NK-92 treated with Interleukin-12 subunit alpha and Interleukin-12 subunit beta, amount 100 ng/mL, for 24 hours (cell line): ENCODE results near the gene PIGQ.

Experiments
- DNase-seq: peaks from one replicate; lab custom pipeline; 2025; lab: John Stamatoyannopoulos, UW

PIGQ gene

DNA sequence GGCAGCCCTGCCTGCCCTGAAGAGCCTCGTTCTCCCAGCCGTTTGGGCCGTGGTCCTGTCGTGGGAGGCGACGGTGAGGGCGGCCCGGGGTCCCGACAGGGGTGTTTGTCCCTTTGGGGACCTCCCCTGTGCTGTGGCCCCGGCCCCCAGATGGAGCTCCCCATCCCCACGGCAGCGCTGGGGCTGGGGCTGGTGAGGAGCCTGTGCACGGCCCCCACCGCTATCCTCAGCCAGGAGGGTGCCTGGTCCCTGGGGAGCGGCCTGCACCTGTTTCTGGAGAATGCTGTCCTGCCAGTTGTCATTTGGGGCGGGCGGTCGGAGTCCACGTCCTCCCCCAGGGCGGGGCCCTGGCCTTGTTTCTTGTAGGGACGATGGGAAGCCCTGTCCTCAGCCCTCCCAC, 35.6 kb upstream of the PIGQ start:
- no peak for DNase-seq

DNA sequence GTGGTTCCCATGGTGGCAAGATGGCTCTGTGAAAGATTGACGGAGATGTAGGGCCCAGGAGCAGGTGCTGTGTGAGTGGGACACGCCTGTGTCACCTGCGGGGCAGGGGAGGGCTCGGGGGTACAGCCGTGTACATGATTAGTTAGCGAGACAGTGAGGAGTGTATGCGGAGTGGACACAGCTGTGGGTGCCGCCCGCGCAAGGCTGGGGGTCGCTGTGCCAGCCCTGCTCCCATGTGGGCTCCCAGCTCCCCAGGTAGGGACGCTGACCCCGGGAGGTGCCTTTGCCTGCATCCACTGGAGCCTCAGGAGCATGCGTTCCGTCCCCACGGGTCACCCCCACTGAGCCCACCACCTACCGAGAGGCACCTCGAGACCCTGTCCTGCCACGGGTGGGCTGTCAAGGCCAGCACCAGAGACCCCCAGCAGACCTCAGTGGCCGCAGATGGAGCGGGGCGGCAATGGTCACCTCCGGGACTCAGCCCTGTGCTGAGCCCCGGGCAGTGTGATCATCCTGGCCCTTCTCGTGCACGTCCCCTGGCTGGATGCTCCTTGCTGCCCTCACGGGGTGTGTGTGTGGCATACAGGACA, 34.8 kb upstream of the PIGQ start:
- no peak for DNase-seq

DNA sequence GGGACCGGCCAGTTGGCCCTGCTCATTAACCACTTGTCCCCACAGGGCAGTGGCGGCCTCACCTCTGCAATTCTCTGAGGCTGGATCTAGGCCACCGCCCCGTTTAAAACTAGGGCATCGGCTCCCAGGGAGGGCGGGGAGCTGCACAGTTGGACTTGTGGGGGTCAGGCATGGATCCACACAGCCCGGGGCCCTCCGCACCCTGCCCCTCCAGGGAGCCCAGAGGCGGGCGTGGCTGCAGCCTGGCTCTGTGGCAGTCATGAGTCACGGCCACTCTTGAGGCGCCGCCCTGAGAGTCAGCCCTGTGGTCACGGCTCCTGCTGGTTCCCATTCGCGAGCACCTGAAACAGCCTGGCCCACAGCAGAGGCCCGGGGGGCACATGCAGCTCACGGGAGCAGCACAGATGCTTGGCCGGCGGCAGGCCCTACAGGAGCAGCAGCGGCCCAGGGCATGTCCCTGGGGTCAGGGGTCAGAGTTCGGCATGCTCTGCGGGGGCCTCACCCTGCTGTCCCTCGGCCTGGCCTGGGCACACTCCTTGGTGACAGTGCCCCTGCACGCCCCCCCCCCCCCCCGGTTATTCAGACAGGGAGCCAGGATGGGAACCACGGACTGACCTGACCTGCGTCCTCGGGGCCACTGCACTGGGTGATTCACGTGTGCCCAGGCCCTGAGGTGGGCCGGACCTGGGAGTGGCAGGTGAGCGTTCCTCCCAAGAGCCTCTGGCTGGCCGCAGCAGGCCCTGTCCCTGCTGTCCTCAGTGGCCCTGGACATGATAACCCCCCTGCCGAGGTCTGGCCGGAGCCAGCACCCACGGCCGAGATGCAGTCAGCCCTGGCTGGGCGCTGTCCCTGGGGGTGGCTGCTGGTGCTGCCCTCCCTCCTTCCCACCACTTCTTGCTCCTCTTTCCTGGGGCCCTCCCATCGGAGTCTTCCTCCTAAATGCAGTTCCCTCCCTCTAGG, 34.0 kb upstream of the PIGQ start:
- DNase-seq = no peak

GRCh38 chr16:536746-537145, 33.0 kb upstream of the PIGQ start:
- DNase-seq = no peak

DNA sequence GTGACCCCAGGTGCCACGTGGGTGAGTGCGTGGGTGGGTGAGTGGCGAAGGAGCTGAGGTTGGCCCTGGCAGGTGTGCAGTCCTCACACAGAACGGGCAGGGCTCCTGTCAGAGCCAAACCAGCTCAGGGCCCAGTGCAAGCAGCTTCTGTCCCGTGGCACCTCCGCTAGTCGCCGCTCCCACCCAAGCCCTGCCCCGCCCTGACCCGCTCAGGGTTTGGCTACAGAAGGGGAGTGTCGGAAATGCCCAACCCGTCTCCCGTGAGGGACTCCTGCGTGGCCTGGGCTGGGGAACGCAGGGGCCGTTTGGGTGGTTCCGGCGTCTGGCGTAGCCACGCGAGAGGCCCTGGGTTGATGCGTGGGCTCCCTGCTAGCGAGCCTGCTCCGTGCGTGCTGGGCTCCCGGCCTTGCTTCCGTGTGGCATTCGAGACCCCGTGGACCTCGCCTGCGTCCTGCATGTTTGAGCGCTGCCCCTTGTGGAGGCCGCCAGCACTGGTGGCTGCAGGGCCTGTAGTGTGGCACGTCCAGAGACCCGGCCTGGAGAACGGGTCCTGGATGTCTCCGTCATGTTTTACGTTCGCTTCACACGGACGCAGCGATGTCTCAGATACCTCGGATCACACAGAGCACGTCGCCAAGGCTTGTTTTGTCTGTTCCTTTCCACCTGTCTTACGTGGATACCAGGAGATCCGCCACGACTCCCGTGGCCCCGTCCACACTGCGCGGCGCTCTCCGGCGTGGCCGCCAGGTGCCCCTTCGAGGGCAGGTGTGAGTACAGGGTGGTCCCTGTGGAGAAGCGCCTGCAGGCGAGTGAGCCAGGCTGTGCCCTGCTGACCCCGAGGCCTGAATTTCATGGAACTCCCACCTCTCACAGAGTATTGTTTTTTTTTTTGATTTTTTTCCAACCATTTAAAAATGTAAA, 32.1 kb upstream of the PIGQ start:
- DNase-seq = no peak

GRCh38 chr16:539901-540530, 29.8 kb upstream of the PIGQ start:
- no peak for DNase-seq

- DNase-seq = no peak
These were observed 29.0 kb upstream of the PIGQ start for GRCh38 chr16:540645-541340.

- DNase-seq = no peak
These were observed 26.2 kb upstream of the PIGQ start for GRCh38 chr16:543301-544164.

- DNase-seq = no peak
These were observed 25.3 kb upstream of the PIGQ start for GRCh38 chr16:544517-544916.

DNA sequence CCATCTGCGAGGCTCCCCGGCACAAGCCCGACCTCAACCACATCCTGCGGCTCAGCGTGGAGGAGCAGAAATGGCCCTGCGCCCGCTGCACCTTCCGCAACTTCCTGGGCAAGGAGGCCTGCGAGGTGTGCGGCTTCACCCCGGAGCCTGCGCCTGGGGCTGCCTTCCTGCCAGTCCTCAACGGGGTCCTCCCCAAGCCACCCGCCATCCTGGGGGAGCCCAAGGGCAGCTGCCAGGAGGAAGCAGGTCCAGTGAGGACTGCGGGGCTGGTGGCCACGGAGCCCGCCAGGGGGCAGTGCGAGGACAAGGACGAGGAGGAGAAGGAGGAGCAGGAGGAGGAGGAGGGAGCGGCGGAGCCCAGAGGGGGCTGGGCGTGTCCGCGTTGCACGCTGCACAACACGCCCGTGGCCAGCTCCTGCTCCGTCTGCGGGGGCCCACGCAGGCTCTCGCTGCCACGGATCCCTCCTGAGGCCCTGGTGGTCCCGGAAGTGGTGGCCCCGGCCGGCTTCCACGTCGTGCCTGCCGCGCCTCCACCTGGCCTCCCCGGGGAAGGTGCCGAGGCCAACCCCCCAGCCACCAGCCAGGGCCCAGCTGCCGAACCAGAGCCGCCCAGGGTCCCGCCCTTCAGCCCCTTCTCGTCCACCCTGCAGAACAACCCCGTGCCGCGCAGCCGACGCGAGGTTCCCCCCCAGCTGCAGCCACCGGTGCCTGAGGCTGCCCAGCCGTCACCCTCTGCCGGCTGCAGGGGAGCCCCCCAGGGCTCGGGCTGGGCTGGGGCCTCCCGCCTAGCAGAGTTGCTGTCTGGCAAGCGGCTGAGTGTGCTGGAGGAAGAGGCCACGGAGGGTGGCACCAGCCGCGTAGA, 22.6 kb upstream of the PIGQ start:
- no peak for DNase-seq

- no peak for DNase-seq
These were observed 21.2 kb upstream of the PIGQ start for GRCh38 chr16:548586-548985.

- no peak for DNase-seq
These were observed 20.1 kb upstream of the PIGQ start for GRCh38 chr16:549544-550263.

DNA sequence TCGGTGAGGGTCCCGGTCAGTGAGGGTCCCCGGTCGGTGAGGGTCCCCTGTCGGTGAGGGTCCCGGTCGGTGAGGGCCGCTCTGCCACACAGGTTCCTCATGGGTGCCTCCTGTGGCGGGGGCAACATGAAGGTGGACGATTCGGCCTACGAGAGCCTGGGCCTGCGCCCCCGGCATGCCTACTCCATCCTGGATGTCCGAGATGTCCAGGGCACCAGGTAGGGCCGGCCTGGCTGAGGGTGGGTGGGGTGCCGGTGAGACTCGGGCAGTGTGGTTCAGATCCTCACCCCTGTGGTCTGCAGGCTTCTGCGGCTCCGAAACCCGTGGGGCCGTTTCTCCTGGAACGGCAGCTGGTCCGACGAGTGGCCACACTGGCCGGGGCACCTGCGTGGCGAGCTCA, 18.6 kb upstream of the PIGQ start:
- DNase-seq = no peak

GRCh38 chr16:552171-552570, 17.6 kb upstream of the PIGQ start:
- DNase-seq = no peak

- no peak for DNase-seq
These were observed 16.0 kb upstream of the PIGQ start for GRCh38 chr16:553601-554296.

GRCh38 chr16:554297-554621, 15.5 kb upstream of the PIGQ start:
- no peak for DNase-seq

DNA sequence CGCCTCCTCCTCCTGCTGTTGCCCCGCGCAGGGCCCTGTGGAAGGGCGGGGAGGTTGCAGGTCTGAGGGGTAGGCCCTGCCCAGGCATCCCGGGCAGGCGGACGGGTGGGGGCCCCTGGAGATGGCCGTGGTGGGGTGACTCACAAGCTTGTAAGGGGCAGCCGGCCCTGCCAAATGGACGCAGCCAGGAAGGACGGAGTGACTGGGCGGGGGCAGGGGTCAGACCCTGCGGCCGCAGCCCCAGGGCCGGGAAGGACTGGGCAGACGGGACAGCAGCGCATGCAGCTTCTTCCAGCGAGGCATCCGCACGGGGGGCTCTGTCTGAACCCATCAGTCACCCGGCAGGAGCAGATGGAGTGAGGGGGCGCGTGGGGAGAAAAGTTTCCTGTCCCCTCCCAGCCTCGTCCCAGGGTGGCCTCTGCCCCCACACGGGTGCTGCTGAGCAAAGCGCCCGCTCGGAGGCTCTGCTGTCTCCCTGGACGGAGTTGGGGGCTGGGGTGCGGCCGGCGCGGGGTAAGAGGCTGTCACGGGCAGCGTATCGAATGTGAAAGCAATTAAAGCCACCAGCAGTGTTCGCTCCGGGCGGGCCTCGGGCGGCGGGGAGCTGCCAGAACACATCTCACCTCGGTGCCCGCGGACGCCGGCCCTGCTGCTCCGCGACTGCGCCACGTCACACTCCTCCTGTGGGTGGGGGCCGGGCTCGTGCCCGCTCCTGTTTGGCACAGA, 15.0 kb upstream of the PIGQ start:
- DNase-seq = no peak
